GM18507 (cell line): ENCODE measurements around the gene APOBEC3B.
"Not testable (repeated sequence)": the region's sequence is repeated elsewhere in the genome, so short reads cannot be mapped to it uniquely, and the experiment has no call there.

ENCODE experiments used
- DNase-seq: peaks from one replicate; pipeline ENCODE4 v3.0.0; 2011; ENCODE audit warnings: low read depth; ENCODE audit not compliant: insufficient read length; ENCODE audit errors: extremely low spot score
- FAIRE-seq: peaks from 2 replicates; lab custom pipeline; 2011; peaks lifted over from hg19 to GRCh38; lab: Jason Lieb, UNC

APOBEC3B gene

GRCh38 chr22:38950527-38951295 lies 31.4 kb upstream of the APOBEC3B start:
- FAIRE-seq (no peak), DNase-seq (no peak)

GRCh38 chr22:38951734-38952133 lies 30.4 kb upstream of the APOBEC3B start:
- DNase-seq (no peak), FAIRE-seq (no peak)

GRCh38 chr22:38952281-38952993 lies 29.7 kb upstream of the APOBEC3B start:
- FAIRE-seq (no peak), DNase-seq (no peak)

DNA sequence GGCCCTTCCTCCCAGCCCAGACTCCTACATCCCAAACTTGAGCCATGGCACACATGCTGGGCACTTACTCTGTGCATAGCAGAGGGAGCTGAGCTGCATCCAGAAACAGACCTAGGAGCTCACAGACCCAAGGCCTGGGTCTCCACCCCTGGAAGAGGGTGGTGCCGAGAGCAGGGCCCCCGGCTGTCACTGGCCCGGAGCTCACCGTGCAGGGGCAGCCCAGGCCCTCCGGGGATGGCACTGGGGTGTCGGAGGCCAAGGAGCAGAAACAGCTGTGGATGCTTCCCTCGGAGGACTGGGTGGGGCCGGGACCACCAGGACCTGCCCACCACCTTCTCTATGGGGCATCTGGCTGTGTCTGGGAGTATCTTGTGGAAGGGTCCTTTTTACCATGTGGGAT lies 29.1 kb upstream of the APOBEC3B start:
- FAIRE-seq (no peak), DNase-seq (no peak)

- peak; percentile 98 for FAIRE-seq
- peak; percentile 78 for DNase-seq
These were observed 28.4 kb upstream of the APOBEC3B start for GRCh38 chr22:38953577-38954413.

DNA sequence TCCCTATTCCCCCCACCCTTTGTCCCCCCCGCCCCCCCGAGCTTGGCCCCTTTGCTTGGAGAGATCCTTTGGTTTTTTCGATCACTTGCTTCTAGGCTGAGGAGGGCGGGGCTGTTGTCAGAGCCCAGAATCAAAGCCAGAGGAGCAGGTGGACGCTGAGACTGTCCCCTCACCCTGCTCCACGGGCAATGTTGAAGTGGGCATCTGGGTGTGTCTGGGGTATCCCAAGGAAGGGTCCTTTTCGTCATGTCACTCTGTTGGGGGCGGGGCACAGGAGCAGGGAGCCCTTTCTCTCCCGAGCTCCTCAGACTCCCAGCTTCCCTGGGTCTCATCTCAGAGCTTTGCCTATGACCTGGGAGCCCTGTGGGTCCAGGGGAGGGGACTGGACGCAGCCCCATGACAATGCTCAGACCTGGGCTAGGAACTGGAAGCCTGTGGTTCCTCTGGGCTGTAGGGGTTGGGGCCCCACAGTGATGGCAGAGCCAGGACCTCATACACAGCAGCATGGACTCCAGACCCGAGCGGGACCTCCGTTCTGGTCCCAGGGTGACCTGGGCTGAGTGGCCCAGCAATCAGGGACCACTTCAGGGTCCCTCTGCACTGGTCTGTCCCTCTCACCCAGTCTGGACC lies 27.6 kb upstream of the APOBEC3B start:
- no peak for DNase-seq
- peak; percentile 21 for FAIRE-seq

DNA sequence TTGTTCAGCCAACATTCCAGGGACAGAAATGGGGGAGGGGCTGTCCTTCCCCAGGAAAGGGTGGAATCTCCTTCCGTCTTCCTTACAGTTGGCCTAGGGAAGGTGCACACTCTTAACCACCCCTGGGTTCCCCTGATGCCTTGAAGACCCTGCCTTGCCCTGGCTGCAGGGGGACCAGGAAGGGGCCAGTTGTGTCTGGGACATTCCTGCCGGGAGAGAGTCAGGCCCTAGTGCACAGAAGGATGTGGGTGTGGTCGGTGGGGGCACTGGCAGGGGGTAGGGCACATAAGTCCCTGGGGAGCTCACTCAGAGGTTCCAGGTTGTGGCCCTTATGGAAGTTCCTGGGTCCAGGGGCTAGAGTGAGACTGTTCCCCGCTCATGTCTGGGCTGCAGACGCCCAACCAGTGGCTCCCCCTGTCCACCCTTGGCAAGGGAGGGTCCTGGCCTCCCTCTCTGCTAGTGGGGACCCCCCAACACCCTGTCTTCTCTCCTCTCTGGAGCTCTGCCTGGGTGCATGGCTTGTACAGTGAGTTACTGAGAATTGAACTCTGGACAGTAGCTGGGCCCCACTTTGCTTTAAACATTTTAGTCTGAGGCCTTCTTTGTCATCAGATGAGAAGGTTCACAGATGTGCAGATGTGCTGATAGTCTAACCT lies 26.8 kb upstream of the APOBEC3B start:
- DNase-seq (no peak), FAIRE-seq (no peak)

GRCh38 chr22:38955926-38956325 lies 26.2 kb upstream of the APOBEC3B start:
- DNase-seq (no peak), FAIRE-seq (no peak)

DNA sequence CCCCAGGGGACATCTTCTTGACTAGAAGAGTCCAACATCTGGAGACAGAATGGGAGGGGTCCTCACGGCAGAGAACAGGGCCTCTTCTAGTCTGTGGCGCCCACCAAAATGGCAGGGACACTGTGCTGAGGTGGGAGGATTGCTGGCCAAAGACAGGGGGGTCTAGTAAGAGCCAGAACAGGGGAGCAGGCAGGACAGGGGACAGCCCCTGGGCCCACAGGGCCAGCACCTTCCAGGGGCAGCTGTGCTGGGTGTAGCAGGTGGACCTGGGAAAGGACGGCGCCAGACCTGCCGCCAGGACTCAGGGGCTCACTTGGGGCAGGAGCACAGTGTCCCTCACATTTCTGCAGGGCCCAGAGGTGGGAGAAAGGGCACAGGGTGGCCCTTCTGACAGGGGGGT lies 25.6 kb upstream of the APOBEC3B start:
- FAIRE-seq = no peak
- DNase-seq = no peak

- no peak for FAIRE-seq
- no peak for DNase-seq
These were observed 24.9 kb upstream of the APOBEC3B start, which contains the start of gene APOBEC3A for GRCh38 chr22:38957046-38957770. APOBEC3A (plus strand) TSS chr22:38957609; CDS start chr22:38957692, 83 bp downstream.

DNA sequence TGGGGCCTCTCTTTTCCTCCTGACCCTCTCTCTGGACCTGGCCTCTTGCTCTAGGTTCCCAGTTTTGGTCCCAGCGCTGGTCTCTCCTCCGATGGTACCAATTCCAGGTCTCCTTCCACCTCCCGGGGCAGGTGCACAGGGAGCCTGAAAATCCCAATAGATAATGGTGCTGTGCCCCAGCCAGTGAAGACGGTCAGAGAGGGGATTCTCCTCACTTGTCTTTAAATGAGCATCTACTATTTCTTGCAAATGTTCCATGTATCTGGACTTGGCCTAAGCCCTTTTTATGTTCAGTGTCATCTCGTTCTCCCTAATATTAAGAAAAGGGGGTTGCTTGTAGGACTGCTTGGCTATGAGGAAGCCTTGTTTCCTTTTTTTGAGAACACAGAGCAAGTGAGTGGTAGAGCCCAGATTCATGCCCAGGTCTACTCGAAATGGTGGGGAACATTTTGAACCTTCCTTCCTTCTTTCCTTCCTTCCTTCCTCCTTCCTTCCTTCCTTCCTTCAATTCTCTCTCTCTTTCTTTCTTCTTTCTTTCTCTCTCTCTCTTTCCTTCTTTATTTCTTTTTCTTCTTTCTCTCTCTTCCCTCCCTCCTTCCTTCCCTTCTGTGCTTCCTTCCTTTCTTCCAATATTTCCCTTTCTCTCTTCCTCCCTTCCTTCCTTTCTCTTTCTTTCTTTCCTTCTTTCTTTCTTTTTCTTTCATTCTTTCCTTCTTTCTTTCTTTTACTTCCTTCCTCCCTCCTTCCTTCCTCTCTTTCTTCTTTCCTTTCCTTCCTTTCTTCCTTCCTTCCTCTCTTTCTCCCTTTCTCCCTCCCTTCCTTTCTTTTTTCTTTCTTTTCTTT lies 24.1 kb upstream of the APOBEC3B start:
- DNase-seq (no peak), FAIRE-seq (no peak)

DNA sequence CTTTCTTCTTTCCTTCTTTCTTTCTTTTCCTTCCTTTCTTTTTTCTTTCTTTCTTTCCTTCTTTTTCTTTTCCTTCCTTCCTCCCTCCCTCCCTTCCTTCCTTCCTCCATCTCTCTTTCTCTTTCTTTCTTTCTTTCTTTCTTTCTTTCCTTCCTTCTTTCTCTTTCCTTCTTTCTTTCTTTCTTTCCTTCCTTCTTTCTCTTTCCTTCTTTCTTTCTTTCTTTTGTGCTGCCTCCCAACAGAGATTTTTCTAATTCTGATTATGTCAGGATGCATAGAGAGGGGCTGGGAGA lies 23.6 kb upstream of the APOBEC3B start:
- FAIRE-seq, DNase-seq: not testable (repeated sequence)

DNA sequence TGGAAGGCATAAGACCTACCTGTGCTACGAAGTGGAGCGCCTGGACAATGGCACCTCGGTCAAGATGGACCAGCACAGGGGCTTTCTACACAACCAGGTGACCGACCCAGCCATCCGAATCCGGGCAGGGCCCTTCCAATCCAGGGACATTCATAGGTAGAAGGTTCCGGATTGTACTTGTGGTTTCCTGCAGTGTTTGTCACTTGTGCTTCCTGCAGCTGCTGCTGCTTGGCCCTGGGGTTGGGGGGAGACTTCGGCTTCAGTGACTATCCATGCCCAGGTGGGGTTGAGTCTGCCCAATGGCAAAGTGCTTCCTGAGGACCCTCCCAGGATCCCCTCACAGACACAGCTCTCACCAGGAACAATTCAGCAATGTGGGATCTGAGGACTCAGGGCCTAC lies 22.6 kb upstream of the APOBEC3B start:
- DNase-seq = no peak
- FAIRE-seq = no peak

DNA sequence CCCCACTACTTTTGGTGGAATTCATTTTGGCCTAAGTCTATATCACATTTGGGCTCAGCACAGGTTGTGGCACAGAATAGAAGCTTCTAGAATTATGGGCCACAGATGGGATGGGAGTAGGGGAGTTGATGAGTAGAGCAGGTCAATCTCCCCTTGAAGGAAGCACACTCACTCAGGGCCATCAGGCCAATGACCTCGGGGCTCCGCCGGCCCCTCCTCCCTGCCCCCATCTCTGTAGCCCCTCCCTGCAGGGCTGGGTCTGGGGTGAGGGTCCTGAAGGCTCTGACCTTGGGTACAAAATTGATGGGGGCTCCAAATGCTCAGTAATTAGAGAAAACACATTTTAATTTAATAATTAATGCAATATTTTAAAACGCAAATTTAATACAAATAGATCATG lies 21.5 kb upstream of the APOBEC3B start:
- not testable (repeated sequence) for DNase-seq, FAIRE-seq

GRCh38 chr22:38963291-38963738 lies 18.8 kb upstream of the APOBEC3B start:
- DNase-seq, FAIRE-seq: not testable (repeated sequence)

DNA sequence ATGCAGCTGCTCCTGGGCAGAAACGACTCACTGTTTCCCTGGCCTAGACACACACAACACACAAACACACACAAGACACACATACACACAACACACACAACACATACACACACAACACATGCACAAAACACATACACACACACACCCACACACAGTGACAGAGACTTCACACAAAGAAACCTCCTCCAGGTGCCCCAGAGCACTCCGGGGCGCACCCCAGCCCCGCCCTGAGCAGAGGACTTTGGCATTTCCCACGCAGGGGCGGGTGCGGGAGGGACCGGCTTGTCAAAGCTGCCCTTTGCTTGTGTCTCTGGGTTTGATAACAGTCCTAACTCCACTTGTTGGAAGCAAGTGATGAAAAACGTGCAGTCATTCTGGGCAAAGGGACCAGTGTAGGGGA lies 18.3 kb upstream of the APOBEC3B start:
- DNase-seq (no peak), FAIRE-seq (no peak)

- FAIRE-seq = no peak
- DNase-seq = no peak
These were observed 17.8 kb upstream of the APOBEC3B start for GRCh38 chr22:38964306-38964705.

- FAIRE-seq (no peak), DNase-seq (no peak)
These were observed 17.2 kb upstream of the APOBEC3B start for GRCh38 chr22:38964989-38965388.
